HG03469 (cell line): Measurements from ENCODE around the gene KRT72.

Experiments
- ATAC-seq: cut with Tn5 transposase; IDR thresholded peaks from one replicate; pipeline ENCODE4 v1.9.1; 2021; ENCODE audit warnings: mild to moderate bottlenecking, moderate library complexity, moderate number of reproducible peaks; ENCODE audit not compliant: unreplicated experiment

KRT72 gene

GRCh38 chr12:52551216-52551865 lies 49.9 kb downstream of the KRT72 start:
- ATAC-seq, result no peak

- ATAC-seq, result no peak
Observed at GRCh38 chr12:52546126-52546525, 55.1 kb downstream of the KRT72 start.

- ATAC-seq, result no peak
Observed at GRCh38 chr12:52543985-52544883, 57.0 kb downstream of the KRT72 start.

GRCh38 chr12:52542785-52543318 lies 58.4 kb downstream of the KRT72 start:
- no peak for ATAC-seq

- no peak for ATAC-seq
Observed at GRCh38 chr12:52542157-52542556, 59.1 kb downstream of the KRT72 start.

GRCh38 chr12:52541709-52542108 lies 59.6 kb downstream of the KRT72 start:
- ATAC-seq, result no peak

GRCh38 chr12:52540531-52540930 lies 60.7 kb downstream of the KRT72 start:
- ATAC-seq, result no peak

- ATAC-seq, result no peak
Observed at GRCh38 chr12:52539821-52540173, 61.5 kb downstream of the KRT72 start.

- ATAC-seq, result no peak
Observed at GRCh38 chr12:52539083-52539820, 62.0 kb downstream of the KRT72 start.

- no peak for ATAC-seq
Observed at GRCh38 chr12:52537101-52537500, 64.2 kb downstream of the KRT72 start.
